Measurements from ENCODE around the gene LMAN2L.

DNA sequence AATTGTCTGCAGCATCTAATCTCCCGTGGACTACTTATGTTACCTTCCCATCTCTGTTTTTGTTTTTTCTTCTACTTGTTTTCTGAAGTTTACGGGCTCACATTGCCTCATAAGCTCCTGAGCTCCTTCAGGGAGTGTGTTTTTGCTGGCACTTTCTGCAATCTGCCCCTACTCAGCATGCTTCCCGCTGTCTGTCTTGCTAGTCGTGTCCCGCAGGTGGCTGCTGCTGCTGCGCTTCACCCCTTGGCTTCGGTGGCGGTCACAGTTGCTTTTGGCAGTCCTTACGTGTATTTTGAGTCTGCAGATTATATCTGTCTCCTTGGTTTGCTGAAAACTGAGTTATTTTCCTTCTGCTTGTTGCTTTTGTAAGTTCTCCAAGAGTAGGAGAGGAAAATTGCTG, 60.0 kb downstream of the LMAN2L start:
- no peak for TF ChIP-seq POLR2A (IDR thresholded peaks at IDR 0.05; ENCODE audit: extremely low read depth, insufficient read length)
- TF ChIP-seq, protein P1, sequence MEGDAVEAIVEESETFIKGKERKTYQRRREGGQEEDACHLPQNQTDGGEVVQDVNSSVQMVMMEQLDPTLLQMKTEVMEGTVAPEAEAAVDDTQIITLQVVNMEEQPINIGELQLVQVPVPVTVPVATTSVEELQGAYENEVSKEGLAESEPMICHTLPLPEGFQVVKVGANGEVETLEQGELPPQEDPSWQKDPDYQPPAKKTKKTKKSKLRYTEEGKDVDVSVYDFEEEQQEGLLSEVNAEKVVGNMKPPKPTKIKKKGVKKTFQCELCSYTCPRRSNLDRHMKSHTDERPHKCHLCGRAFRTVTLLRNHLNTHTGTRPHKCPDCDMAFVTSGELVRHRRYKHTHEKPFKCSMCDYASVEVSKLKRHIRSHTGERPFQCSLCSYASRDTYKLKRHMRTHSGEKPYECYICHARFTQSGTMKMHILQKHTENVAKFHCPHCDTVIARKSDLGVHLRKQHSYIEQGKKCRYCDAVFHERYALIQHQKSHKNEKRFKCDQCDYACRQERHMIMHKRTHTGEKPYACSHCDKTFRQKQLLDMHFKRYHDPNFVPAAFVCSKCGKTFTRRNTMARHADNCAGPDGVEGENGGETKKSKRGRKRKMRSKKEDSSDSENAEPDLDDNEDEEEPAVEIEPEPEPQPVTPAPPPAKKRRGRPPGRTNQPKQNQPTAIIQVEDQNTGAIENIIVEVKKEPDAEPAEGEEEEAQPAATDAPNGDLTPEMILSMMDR (IDR thresholded peaks at IDR 0.05; ENCODE audit: low read depth, low read length): no peak
- TF ChIP-seq, protein P2, sequence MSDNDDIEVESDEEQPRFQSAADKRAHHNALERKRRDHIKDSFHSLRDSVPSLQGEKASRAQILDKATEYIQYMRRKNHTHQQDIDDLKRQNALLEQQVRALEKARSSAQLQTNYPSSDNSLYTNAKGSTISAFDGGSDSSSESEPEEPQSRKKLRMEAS (IDR thresholded peaks at IDR 0.05; ENCODE audit: low read depth, low read length): no peak
- TF ChIP-seq MYC (IDR thresholded peaks at IDR 0.05; ENCODE audit: low read depth, low read length): no peak
